ENCODE data around the gene EGFLAM. TPM values are rescaled to one million over a fixed set of nuclear protein-coding genes. Genes with fewer than 3 reads are reported as not detected.

Gene EGFLAM
- total RNA-seq, 4 donors from 2014 or later: 1.8 to 3.9 (median 3.0) TPM

GRCh38 chr5:38286002-38286401 lies 27.6 kb downstream of the EGFLAM start:
- WGBS: 74% methylated on average over 4 of the region's 4 CpGs
- H3K27ac ChIP-seq: no peak overlapping the region
- peaks cover 7% of the 10 kb centered on the region for H3K4me1 ChIP-seq
- no peaks in the 10 kb centered on the region for H3K9me3 ChIP-seq
- no peaks in the 10 kb centered on the region for H3K36me3 ChIP-seq
- H3K27me3 ChIP-seq: no peaks in the 10 kb centered on the region
- H3K4me3 ChIP-seq: no peak overlapping the region
- TF ChIP-seq EP300 (IDR thresholded peaks at IDR 0.05) (no peak), POLR2A (IDR thresholded peaks at IDR 0.05) (no peak), POLR2AphosphoS5 (IDR thresholded peaks at IDR 0.05) (no peak), CTCF (IDR thresholded peaks at IDR 0.05) (no peak)
- no peak for DNase-seq (ENCODE audit: low spot score in 2 of 2)

- Histone ChIP-seq H3K36me3 (no peaks in the 10 kb centered on the region), H3K4me1 (peaks cover 7% of the 10 kb centered on the region), H3K27ac (no peak overlapping the region), H3K27me3 (no peaks in the 10 kb centered on the region), H3K4me3 (no peak overlapping the region), H3K9me3 (no peaks in the 10 kb centered on the region)
- no peak for DNase-seq (ENCODE audit: low spot score in 2 of 2)
- WGBS: 85% methylated on average over 2 of the region's 2 CpGs
- no peak for TF ChIP-seq CTCF (IDR thresholded peaks at IDR 0.05)
- no peak for TF ChIP-seq POLR2AphosphoS5 (IDR thresholded peaks at IDR 0.05)
- TF ChIP-seq EP300 (IDR thresholded peaks at IDR 0.05): no peak
- no peak for TF ChIP-seq POLR2A (IDR thresholded peaks at IDR 0.05)
Observed at GRCh38 chr5:38287124-38287523, 28.8 kb downstream of the EGFLAM start.

- H3K4me3 ChIP-seq: no peak overlapping the region
- H3K36me3 ChIP-seq: no peaks in the 10 kb centered on the region
- WGBS: 91% methylated on average over 4 of the region's 4 CpGs
- peaks cover 7% of the 10 kb centered on the region for H3K4me1 ChIP-seq
- no peak overlapping the region for H3K27ac ChIP-seq
- DNase-seq (ENCODE audit: low spot score in 2 of 2): no peak
- no peaks in the 10 kb centered on the region for H3K9me3 ChIP-seq
- H3K27me3 ChIP-seq: no peaks in the 10 kb centered on the region
- TF ChIP-seq POLR2A (IDR thresholded peaks at IDR 0.05): no peak
- TF ChIP-seq CTCF (IDR thresholded peaks at IDR 0.05): no peak
- no peak for TF ChIP-seq EP300 (IDR thresholded peaks at IDR 0.05)
- no peak for TF ChIP-seq POLR2AphosphoS5 (IDR thresholded peaks at IDR 0.05)
Observed at GRCh38 chr5:38289457-38289856, 31.1 kb downstream of the EGFLAM start.

- WGBS: 54% methylated on average over 8 of the region's 8 CpGs
- H3K4me3 ChIP-seq: no peak overlapping the region
- no peaks in the 10 kb centered on the region for H3K9me3 ChIP-seq
- H3K36me3 ChIP-seq: no peaks in the 10 kb centered on the region
- no peak for TF ChIP-seq POLR2A (IDR thresholded peaks at IDR 0.05)
- TF ChIP-seq EP300 (IDR thresholded peaks at IDR 0.05): no peak
- no peak for TF ChIP-seq CTCF (IDR thresholded peaks at IDR 0.05)
- TF ChIP-seq POLR2AphosphoS5 (IDR thresholded peaks at IDR 0.05): no peak
- no peak for DNase-seq (ENCODE audit: low spot score in 2 of 2)
- H3K27ac ChIP-seq: no peak overlapping the region
- H3K27me3 ChIP-seq: no peaks in the 10 kb centered on the region
- peaks cover 7% of the 10 kb centered on the region for H3K4me1 ChIP-seq
Observed at GRCh38 chr5:38290028-38290653, 31.8 kb downstream of the EGFLAM start.

GRCh38 chr5:38291355-38291754 lies 33.0 kb downstream of the EGFLAM start:
- peaks cover 7% of the 10 kb centered on the region for H3K4me1 ChIP-seq
- no peaks in the 10 kb centered on the region for H3K27me3 ChIP-seq
- 26% methylated on average over 2 of the region's 2 CpGs for WGBS

More at GRCh38 chr5:38291355-38291754, 33.0 kb downstream of the EGFLAM start:
- Histone ChIP-seq H3K9me3 (no peaks in the 10 kb centered on the region), H3K4me3 (no peak overlapping the region), H3K27ac (no peak overlapping the region), H3K36me3 (no peaks in the 10 kb centered on the region)
- TF ChIP-seq CTCF (IDR thresholded peaks at IDR 0.05): no peak
- TF ChIP-seq POLR2A (IDR thresholded peaks at IDR 0.05): no peak
- TF ChIP-seq EP300 (IDR thresholded peaks at IDR 0.05): no peak
- TF ChIP-seq POLR2AphosphoS5 (IDR thresholded peaks at IDR 0.05): no peak
- DNase-seq (ENCODE audit: low spot score in 2 of 2): no peak
